Measurements from ENCODE around the gene TAF9B. TPM values are rescaled to one million over a fixed set of nuclear protein-coding genes. Genes with fewer than 3 reads are reported as not detected.

TAF9B gene
- total RNA-seq, 2 donors from 2014 or later, result 11.7 to 21.4 TPM

DNA sequence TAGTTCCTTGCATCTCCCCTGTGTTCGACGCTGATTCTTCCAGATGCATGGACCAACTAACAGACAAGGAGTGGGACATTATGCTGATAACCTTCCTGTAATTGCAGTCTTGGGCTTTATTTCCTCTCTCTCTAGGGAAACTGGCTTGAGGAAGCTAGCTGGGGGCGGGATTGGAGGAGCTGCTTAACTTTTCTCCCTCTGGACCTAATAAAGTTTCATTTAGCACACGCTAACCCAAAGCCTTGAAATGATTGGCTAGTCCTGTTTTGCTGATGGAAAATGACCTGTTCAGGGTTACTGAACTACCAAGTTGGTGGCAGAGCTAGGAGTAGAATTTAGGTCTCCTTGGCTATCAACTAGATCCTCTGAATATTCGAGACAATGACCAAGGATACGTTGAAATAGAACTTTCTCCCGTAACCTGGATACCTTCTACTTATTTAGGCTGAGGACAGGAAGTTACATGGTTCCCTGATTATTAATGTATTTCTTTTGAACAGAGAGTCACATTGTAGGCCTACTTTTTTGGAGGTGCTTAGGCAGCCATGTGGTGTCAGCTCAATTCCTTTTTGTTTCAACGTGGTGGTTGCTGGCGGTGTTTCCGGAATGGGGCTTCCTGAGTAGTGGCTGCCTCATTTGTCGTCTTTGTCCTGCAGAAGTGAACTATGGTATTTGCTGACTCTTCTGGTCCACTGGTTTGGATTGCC, 33.4 kb downstream of the TAF9B start:
- no peaks in the 10 kb centered on the region for H3K27me3 ChIP-seq
- DNase-seq (no peak), ATAC-seq (no peak)
- intact Hi-C loops (cut with DNase I), result no loop called here
- H3K36me3 ChIP-seq (replicated peaks in 1 of 2; ENCODE audit: insufficient read depth in 1 of 2, low read depth in 2 of 2), result no peaks in the 10 kb centered on the region
- 43 to 57% methylated on average over 10 to 11 of the region's 11 CpGs for WGBS, 2 donors
- TF ChIP-seq POLR2A (IDR thresholded peaks at IDR 0.05), result no peak
- TF ChIP-seq, protein P1, sequence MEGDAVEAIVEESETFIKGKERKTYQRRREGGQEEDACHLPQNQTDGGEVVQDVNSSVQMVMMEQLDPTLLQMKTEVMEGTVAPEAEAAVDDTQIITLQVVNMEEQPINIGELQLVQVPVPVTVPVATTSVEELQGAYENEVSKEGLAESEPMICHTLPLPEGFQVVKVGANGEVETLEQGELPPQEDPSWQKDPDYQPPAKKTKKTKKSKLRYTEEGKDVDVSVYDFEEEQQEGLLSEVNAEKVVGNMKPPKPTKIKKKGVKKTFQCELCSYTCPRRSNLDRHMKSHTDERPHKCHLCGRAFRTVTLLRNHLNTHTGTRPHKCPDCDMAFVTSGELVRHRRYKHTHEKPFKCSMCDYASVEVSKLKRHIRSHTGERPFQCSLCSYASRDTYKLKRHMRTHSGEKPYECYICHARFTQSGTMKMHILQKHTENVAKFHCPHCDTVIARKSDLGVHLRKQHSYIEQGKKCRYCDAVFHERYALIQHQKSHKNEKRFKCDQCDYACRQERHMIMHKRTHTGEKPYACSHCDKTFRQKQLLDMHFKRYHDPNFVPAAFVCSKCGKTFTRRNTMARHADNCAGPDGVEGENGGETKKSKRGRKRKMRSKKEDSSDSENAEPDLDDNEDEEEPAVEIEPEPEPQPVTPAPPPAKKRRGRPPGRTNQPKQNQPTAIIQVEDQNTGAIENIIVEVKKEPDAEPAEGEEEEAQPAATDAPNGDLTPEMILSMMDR (IDR thresholded peaks at IDR 0.05), result no peak
- H3K27ac ChIP-seq, result peak overlapping the region in 1 of 4 donors; percentile 97
- H3K9me3 ChIP-seq, result no peaks in the 10 kb centered on the region
- peaks cover 43% of the 10 kb centered on the region for H3K4me1 ChIP-seq
- H3K4me3 ChIP-seq, result no peak overlapping the region

DNA sequence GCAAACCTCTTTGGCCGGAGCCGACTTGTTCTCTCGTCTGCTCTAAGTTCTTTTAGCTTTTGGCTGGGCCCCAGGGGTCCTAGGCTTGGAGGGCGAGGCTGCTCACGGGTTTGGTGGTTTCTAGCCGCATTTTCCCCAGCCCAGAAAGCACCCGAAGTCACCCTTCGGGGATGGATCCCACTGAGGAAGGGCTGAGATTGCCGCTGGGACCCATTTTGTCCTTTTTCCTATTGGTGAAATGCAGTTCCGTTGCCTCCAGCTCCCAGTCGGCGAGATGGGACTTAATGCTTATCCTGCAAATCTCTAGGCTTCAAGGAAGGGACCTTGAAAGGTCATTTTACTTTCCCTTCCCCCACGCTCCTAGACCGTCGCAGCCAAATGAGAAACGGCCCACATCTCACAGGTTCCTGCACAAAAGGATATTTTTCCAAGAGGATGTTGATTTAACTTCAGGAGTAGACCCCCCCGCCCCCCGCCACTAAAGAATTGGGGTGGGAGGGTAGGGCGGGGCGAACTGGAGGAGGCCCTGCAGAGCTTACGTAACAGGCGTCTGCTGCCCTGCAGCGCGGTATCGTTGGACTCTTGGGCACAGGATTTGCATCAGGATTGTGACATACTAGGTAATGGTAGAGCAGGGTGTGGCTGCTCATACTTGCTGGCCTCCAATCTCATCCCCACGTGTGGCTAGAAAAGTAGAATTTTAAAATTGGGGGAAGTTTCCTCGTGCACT, 34.8 kb downstream of the TAF9B start:
- Histone ChIP-seq H3K9me3 (no peaks in the 10 kb centered on the region), H3K4me1 (peaks cover 42% of the 10 kb centered on the region), H3K36me3 (replicated peaks in 1 of 2; ENCODE audit: insufficient read depth in 1 of 2, low read depth in 2 of 2) (no peaks in the 10 kb centered on the region), H3K4me3 (peak overlapping the region; percentile 13 to 67), H3K27ac (peak overlapping the region; percentile 68 to 97 (median 84)), H3K27me3 (no peaks in the 10 kb centered on the region)
- DNase-seq (peak; percentile 51 to 72 (median 64)), ATAC-seq (peak; percentile 54)
- TF ChIP-seq, protein P1 (IDR thresholded peaks at IDR 0.05), result no peak
- TF ChIP-seq POLR2A (IDR thresholded peaks at IDR 0.05), result no peak
- intact Hi-C loops (cut with DNase I), result no loop called here
- WGBS, 2 donors, result 0% methylated on average over 9 to 25 of the region's 27 CpGs

- ATAC-seq (peak; percentile 97), DNase-seq (peak; percentile 94 to 97 (median 95))
- Histone ChIP-seq H3K36me3 (replicated peaks in 1 of 2; ENCODE audit: insufficient read depth in 1 of 2, low read depth in 2 of 2) (no peaks in the 10 kb centered on the region), H3K27ac (peak within 1 kb of the TSS; percentile 72 to 97 (median 89)), H3K27me3 (no peaks in the 10 kb centered on the region), H3K4me1 (peaks cover 41% of the 10 kb centered on the region), H3K4me3 (peak within 1 kb of the TSS; percentile 13 to 67), H3K9me3 (no peaks in the 10 kb centered on the region)
- intact Hi-C loops (cut with DNase I), result no loop called here
- WGBS, 2 donors, result 0 to 1% methylated on average over 4 to 22 of the region's 72 CpGs
- TF ChIP-seq, protein P1 (IDR thresholded peaks at IDR 0.05), result no peak
- peak; percentile 87 to 97 (median 97) for TF ChIP-seq POLR2A (IDR thresholded peaks at IDR 0.05)
These were observed 35.6 kb downstream of the TAF9B start, which contains the start of gene PGK1 for GRCh38 chrX:78103623-78104446. Gene PGK1 (plus strand): TSS chrX:78104248. CDS start chrX:78104341, 93 bp downstream.

DNA sequence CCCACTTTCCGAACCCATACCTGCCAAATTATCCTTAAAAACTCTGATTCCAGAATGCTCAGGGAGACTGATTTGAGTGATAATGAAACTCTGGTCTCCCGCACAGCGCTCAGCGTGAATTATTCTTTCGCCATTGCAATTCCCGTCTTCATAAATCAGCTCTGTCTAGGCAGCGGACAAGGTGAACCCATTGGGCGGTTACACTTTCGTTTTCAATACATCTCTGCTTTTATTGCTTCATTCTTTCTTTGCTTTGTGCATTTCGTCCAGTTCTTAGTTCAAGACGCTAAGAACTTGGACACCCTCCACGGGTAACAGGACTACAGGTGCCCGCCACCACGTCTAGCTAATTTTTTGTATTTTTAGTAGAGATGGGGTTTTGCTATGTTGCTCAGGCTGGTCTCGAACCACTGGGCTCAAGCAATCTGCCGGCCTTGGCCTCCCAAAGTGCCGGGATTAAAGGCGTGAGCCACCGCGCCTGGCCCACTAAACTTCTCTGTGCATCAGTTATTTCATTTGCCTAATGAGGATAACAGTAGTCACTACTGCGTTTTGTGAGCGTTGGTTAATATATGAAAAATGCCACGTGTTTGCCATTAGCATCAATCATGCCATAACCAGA, 36.3 kb downstream of the TAF9B start:
- ATAC-seq (no peak), DNase-seq (no peak)
- H3K9me3 ChIP-seq, result no peaks in the 10 kb centered on the region
- WGBS, 2 donors, result 71 to 83% methylated on average over 14 to 20 of the region's 23 CpGs
- no peaks in the 10 kb centered on the region for H3K27me3 ChIP-seq
- peaks cover 34% of the 10 kb centered on the region for H3K4me1 ChIP-seq
- TF ChIP-seq, protein P1 (IDR thresholded peaks at IDR 0.05), result no peak
- TF ChIP-seq POLR2A (IDR thresholded peaks at IDR 0.05), result no peak
- peak overlapping the region; percentile 69 to 97 (median 89) for H3K27ac ChIP-seq
- intact Hi-C loops (cut with DNase I), result no loop called here
- H3K36me3 ChIP-seq (replicated peaks in 1 of 2; ENCODE audit: insufficient read depth in 1 of 2, low read depth in 2 of 2), result no peaks in the 10 kb centered on the region
- H3K4me3 ChIP-seq, result no peak overlapping the region
